Dermis lymphatic vessel endothelial cell (primary cell): ENCODE data around the gene CILP2. TPM values are rescaled to one million over a fixed set of nuclear protein-coding genes. Genes with fewer than 3 reads are reported as not detected.

Source experiments
- total RNA-seq: library from RNA; depleted of rRNA; stranded (reverse); fragments of >200 nt; gene quantifications from 2 replicates; pipeline ENCODE4 v1.2.1, GENCODE V29; 2014

Gene CILP2
- not detected in 2 replicates for total RNA-seq

GRCh38 chr19:19538061-19538784 lies at the start of gene CILP2:
CILP2 (plus strand) TSS chr19:19538265; CDS start chr19:19538350, 85 bp downstream.

GRCh38 chr19:19514881-19515641 lies 23.0 kb upstream of the CILP2 start, which contains the start of gene TSSK6:
TSSK6 (minus strand) TSS chr19:19515548; CDS start chr19:19515427, 121 bp downstream.

GRCh38 chr19:19515642-19516519 lies 22.2 kb upstream of the CILP2 start, which contains the start of gene NDUFA13:
NDUFA13 (plus strand) TSS chr19:19516225; CDS start chr19:19516239, 14 bp downstream.

GRCh38 chr19:19528721-19529490 lies 9.2 kb upstream of the CILP2 start, which contains the start of gene YJEFN3:
YJEFN3 (plus strand) TSS chr19:19528911; CDS start chr19:19528933, 22 bp downstream.

Other genes with a start within 250 kb of the CILP2 start
- 21.3 and 23.0 TPM in 2 replicates for gene SUGP1, start 217.8 kb upstream of the CILP2 start, total RNA-seq
- 25.2 and 26.7 TPM in 2 replicates for gene MAU2, start 217.4 kb upstream of the CILP2 start, total RNA-seq
- 34.0 and 40.5 TPM in 2 replicates for gene GATAD2A, start 132.6 kb upstream of the CILP2 start, total RNA-seq
- gene TSSK6, start 22.7 kb upstream of the CILP2 start, total RNA-seq, result 0.60 and 0.87 TPM in 2 replicates
- 235 and 256 TPM in 2 replicates for gene NDUFA13, start 22.0 kb upstream of the CILP2 start, total RNA-seq
- 0.09 and 0.11 TPM in 2 replicates for gene YJEFN3, start 9.4 kb upstream of the CILP2 start, total RNA-seq
- gene PBX4, start 80.4 kb downstream of the CILP2 start, total RNA-seq, result not detected in 2 replicates
- gene LPAR2, start 90.0 kb downstream of the CILP2 start, total RNA-seq, result 0.52 and 0.54 TPM in 2 replicates
- 4.6 and 4.7 TPM in 2 replicates for gene GMIP, start 105.4 kb downstream of the CILP2 start, total RNA-seq
- gene ATP13A1, start 125.4 kb downstream of the CILP2 start, total RNA-seq, result 14.0 and 20.7 TPM in 2 replicates
- gene ZNF101, start 130.6 kb downstream of the CILP2 start, total RNA-seq, result 10.3 and 15.1 TPM in 2 replicates
- 4.3 and 6.0 TPM in 2 replicates for gene ZNF14, start 194.8 kb downstream of the CILP2 start, total RNA-seq